Kidney epithelial cell (primary cell): ENCODE data around the gene CAMTA1. TPM values are rescaled to one million over a fixed set of nuclear protein-coding genes. Genes with fewer than 3 reads are reported as not detected.

Experiments used
- DNase-seq: peaks from one replicate; pipeline ENCODE4 v3.0.0-alpha.2; 2010; ENCODE audit warnings: low read depth
- H3K27me3 ChIP-seq: 2 replicates; pipeline ENCODE4 v1.6.0; 2011; ENCODE audit warnings: low read length; ENCODE audit not compliant: control insufficient read depth, insufficient read depth
- H3K36me3 ChIP-seq: 2 replicates; pipeline ENCODE4 v1.5.1; 2011; ENCODE audit warnings: low read length; ENCODE audit not compliant: control insufficient read depth, insufficient read depth
- H3K4me3 ChIP-seq: 2 replicates; pipeline ENCODE4 v1.5.1; 2011; ENCODE audit warnings: low read depth, mild to moderate bottlenecking, control low read depth, low read length
- total RNA-seq: library from RNA; depleted of rRNA; stranded (reverse); fragments of >200 nt; gene quantifications from 2 replicates; pipeline ENCODE4 v1.2.3, GENCODE V29; 2015
- TF ChIP-seq, protein P1 (sequence below): IDR thresholded peaks from 2 replicates; pipeline ENCODE4 v1.5.1; 2011; ENCODE audit warnings: mild to moderate bottlenecking, moderate library complexity, low read length, control low read depth, inconsistent platforms; ENCODE audit not compliant: insufficient read depth, poor library complexity, severe bottlenecking

Gene CAMTA1
- total RNA-seq, 1 donor from 2014 or later, result 76.5 TPM

DNA sequence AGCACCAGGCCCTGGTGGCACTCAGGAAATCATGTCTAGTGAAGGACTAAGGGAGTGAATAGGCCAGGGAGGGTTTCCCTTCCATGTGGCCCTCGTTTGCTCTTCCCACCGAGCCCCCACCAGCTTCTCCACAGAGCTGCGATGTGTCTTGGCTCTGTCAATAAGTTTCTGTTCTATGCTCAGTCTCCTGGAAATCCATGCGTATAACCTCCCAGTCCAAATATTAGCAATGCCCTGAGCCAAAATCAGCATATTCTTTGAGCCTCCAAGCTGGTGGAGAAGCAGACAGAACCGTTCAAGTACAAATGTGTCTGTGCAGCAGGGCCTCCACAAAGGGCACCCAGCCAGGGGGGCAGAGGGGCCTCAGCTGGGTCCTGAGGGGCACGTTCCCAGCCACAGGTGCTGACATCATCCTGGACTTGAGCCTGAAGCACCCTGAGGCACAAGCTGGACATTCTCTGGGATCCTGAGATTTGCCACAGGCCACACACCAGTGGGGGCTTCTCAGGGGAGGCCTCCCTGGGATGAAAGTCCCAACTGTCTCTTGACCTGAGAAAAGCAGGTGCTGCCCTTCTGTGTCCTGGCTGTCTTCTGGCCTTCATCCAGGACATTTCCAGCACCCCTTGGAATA lies 635.3 kb downstream of the CAMTA1 start:
- TF ChIP-seq, protein P1, sequence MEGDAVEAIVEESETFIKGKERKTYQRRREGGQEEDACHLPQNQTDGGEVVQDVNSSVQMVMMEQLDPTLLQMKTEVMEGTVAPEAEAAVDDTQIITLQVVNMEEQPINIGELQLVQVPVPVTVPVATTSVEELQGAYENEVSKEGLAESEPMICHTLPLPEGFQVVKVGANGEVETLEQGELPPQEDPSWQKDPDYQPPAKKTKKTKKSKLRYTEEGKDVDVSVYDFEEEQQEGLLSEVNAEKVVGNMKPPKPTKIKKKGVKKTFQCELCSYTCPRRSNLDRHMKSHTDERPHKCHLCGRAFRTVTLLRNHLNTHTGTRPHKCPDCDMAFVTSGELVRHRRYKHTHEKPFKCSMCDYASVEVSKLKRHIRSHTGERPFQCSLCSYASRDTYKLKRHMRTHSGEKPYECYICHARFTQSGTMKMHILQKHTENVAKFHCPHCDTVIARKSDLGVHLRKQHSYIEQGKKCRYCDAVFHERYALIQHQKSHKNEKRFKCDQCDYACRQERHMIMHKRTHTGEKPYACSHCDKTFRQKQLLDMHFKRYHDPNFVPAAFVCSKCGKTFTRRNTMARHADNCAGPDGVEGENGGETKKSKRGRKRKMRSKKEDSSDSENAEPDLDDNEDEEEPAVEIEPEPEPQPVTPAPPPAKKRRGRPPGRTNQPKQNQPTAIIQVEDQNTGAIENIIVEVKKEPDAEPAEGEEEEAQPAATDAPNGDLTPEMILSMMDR, result no peak
- H3K27me3 ChIP-seq, result no peaks in the 10 kb centered on the region
- DNase-seq, result no peak

DNA sequence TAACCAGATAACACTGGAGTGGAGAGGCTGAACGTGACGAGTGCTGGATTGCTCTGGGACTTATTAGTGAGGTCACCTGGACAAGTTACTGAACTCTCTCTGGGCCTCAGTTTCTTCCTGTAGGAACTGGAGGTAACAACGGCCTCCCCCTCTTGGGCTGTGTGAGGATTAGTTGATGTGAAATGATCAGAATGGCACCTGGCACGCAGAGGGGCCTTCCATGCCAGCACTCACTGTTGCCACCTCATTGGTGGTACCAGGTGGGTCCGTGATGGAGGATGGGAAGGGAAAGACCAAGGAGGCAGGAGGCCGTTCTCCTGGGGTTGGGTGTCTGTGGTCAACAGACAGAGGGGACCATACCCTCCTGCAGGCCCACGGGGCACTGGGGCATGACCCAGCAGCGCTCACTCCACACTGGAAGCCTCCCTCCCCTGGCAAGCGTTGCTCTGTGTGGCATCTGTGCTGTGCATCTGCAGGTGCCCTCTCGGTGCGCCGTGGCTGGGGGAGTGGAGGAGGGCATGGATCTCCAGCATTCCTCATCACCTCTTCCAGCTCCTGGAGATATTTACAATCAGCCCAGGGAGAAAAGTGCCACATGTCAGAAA lies 636.3 kb downstream of the CAMTA1 start:
- Histone ChIP-seq H3K4me3 (no peak overlapping the region), H3K36me3 (no peaks in the 10 kb centered on the region), H3K27me3 (no peaks in the 10 kb centered on the region)
- no peak for DNase-seq
- TF ChIP-seq, protein P1, result no peak

More for the DNA sequence above, 635.3 kb downstream of the CAMTA1 start:
- no peaks in the 10 kb centered on the region for H3K36me3 ChIP-seq
- no peak overlapping the region for H3K4me3 ChIP-seq

DNA sequence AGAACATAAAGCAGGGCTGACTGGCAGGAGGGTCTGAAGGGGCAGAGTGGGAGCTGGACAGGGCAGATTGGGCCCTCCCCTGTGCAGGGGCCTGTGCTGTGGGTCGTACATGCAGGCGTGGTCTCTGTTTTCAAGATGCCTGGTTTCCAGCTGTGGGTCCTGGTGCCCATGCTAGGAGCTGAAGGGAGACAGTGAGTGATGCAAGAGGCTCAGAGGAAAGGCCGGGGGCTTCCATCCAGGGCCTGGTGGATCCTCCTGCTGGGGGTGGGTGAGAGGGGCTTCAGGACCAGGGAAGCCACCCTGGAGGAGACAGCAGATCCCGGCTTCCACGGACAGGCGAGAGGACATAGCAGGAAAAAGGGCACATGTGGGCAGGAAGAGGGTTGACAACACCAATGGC lies 636.8 kb downstream of the CAMTA1 start:
- Histone ChIP-seq H3K4me3 (no peak overlapping the region), H3K36me3 (no peaks in the 10 kb centered on the region), H3K27me3 (no peaks in the 10 kb centered on the region)
- no peak for DNase-seq
- TF ChIP-seq, protein P1, result no peak

DNA sequence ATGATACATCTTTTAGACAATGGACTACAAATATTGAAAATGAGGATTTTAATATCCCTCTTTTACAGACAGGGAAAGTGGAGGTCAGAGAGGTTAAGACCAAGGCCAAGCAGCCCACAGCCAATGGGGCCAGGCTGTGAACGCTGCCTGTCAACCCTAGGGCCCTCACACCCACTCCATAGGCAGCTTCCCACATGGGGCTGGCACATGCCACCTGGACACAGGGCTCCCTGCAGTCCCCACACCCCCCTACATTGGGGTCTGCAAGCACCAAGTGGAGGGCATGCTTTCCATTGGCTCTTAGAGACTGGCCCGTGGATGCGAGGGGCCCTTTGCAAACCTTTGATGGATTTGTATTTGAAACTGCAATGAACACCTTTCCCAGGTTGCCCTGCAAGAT lies 637.3 kb downstream of the CAMTA1 start:
- TF ChIP-seq, protein P1, result no peak
- Histone ChIP-seq H3K27me3 (no peaks in the 10 kb centered on the region), H3K4me3 (no peak overlapping the region), H3K36me3 (no peaks in the 10 kb centered on the region)
- no peak for DNase-seq

DNA sequence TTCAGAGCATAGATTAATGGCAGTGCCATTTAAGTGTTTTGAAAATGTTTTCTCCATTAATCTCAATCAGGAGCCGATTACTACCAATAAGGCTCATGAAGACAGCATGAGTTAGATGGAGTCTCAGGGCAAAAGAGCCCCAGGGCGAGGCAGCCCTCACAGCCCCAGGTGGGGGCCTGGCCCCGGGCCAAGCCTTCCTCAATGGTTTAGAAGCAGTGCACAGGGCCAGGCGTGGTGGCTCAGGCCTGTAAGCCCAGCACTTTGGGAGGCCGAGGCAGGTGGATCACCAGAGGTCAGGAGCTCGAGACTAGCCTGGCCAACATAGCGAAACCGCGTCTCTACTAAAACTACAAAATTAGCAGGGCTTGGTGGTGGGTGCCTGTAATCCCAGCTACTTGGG lies 637.7 kb downstream of the CAMTA1 start:
- Histone ChIP-seq H3K36me3 (no peaks in the 10 kb centered on the region), H3K4me3 (no peak overlapping the region), H3K27me3 (no peaks in the 10 kb centered on the region)
- TF ChIP-seq, protein P1, result no peak
- no peak for DNase-seq
